Measurements from ENCODE around the gene RPS5.
A peak's percentile ranks its signal among the peaks of the same experiment; 100 is the strongest.

RPS5 gene

GRCh38 chr19:58362272-58362994, 24.6 kb upstream of the RPS5 start, which contains the start of gene ZNF497:
ZNF497 (minus strand) TSS chr19:58362751; CDS start chr19:58357635, 5,116 bp downstream.
- TF ChIP-seq CTCF (IDR thresholded peaks at IDR 0.05) (no peak), ZFX (IDR thresholded peaks at IDR 0.05; ENCODE audit: borderline replicate concordance) (no peak)
- H3K27ac ChIP-seq = peak within 1 kb of the TSS; percentile 99

- TF ChIP-seq ZFX (IDR thresholded peaks at IDR 0.05; ENCODE audit: borderline replicate concordance) (no peak), CTCF (IDR thresholded peaks at IDR 0.05) (no peak)
Measured at GRCh38 chr19:58364146-58364545, 22.9 kb upstream of the RPS5 start.

GRCh38 chr19:58366585-58367430, 20.3 kb upstream of the RPS5 start:
- H3K27ac ChIP-seq = no peak overlapping the region
- TF ChIP-seq CTCF (IDR thresholded peaks at IDR 0.05) = no peak
- TF ChIP-seq ZFX (IDR thresholded peaks at IDR 0.05; ENCODE audit: borderline replicate concordance) = no peak

More at GRCh38 chr19:58364146-58364545, 22.9 kb upstream of the RPS5 start:
- H3K27ac ChIP-seq = 0 out of 2 replicates have a peak overlapping the region, but pooled peaks have one; percentile 99

- no peak for TF ChIP-seq CTCF (IDR thresholded peaks at IDR 0.05)
- no peak for TF ChIP-seq ZFX (IDR thresholded peaks at IDR 0.05; ENCODE audit: borderline replicate concordance)
Measured at GRCh38 chr19:58367698-58368454, 19.2 kb upstream of the RPS5 start.

GRCh38 chr19:58368561-58369360, 18.3 kb upstream of the RPS5 start:
- no peak overlapping the region for H3K27ac ChIP-seq
- TF ChIP-seq ZFX (IDR thresholded peaks at IDR 0.05; ENCODE audit: borderline replicate concordance) = no peak
- no peak for TF ChIP-seq CTCF (IDR thresholded peaks at IDR 0.05)

More at GRCh38 chr19:58367698-58368454, 19.2 kb upstream of the RPS5 start:
- no peak overlapping the region for H3K27ac ChIP-seq

GRCh38 chr19:58372311-58373133, 14.5 kb upstream of the RPS5 start:
- TF ChIP-seq CTCF (IDR thresholded peaks at IDR 0.05) (no peak), ZFX (IDR thresholded peaks at IDR 0.05; ENCODE audit: borderline replicate concordance) (no peak)
- no peak overlapping the region for H3K27ac ChIP-seq
